Effector memory CD8-positive, alpha-beta T cell (primary cell): ENCODE data around the gene RBFOX1.

Experiments used
- ATAC-seq: fragments of 150-1000 bp; cut with Tn5 transposase; replicated peaks from 2 replicates; pipeline ENCODE4 v1.10.0; 2021; ENCODE audit warnings: mild to moderate bottlenecking, moderate library complexity
- DNase-seq, 3 experiments: peaks; one replicate each; pipeline ENCODE4 v3.0.0; 2021
- H3K27ac Mint-ChIP-seq, 2 donors: one replicate each; pipeline ENCODE4 v1.8.0; 2022; ENCODE audit warnings: mild to moderate bottlenecking in 2 of 2, mixed read lengths in 2 of 2, moderate library complexity in 2 of 2
- H3K27me3 Mint-ChIP-seq, 2 donors: one replicate each; pipeline ENCODE4 v1.8.0; 2022; ENCODE audit warnings: mixed read lengths in 2 of 2
- H3K36me3 Mint-ChIP-seq: one replicate; pipeline ENCODE4 v1.8.0; 2022; ENCODE audit warnings: mild to moderate bottlenecking, moderate library complexity, mixed read lengths; ENCODE audit not compliant: insufficient read depth
- H3K4me1 Mint-ChIP-seq, 2 donors: one replicate each; pipeline ENCODE4 v1.8.0; 2022; ENCODE audit warnings: low read depth in 2 of 2, mixed read lengths in 2 of 2
- H3K4me3 Mint-ChIP-seq, 2 donors: one replicate each; pipeline ENCODE4 v1.8.0; 2022; ENCODE audit warnings: mild to moderate bottlenecking in 2 of 2, mixed read lengths in 2 of 2, moderate library complexity in 2 of 2
- H3K9me3 Mint-ChIP-seq, 2 donors: one replicate each; pipeline ENCODE4 v1.8.0; 2022; ENCODE audit warnings: mixed read lengths in 2 of 2

The RBFOX1 gene

GRCh38 chr16:7653746-7654461 is 321.3 kb downstream of the RBFOX1 start:
- Mint-ChIP-seq H3K4me3 (no peak overlapping the region), H3K27ac (no peak overlapping the region), H3K27me3 (no peaks in the 10 kb centered on the region), H3K36me3 (no peaks in the 10 kb centered on the region), H3K4me1 (no peaks in the 10 kb centered on the region), H3K9me3 (peaks cover 16 to 31% of the 10 kb centered on the region in 2 donors)
- DNase-seq (no peak), ATAC-seq (no peak)

GRCh38 chr16:7675628-7676027 is 343.0 kb downstream of the RBFOX1 start:
- H3K9me3 Mint-ChIP-seq = peaks cover 0 to 2% of the 10 kb centered on the region in 2 donors

GRCh38 chr16:7680296-7680695 is 347.7 kb downstream of the RBFOX1 start:
- Mint-ChIP-seq H3K4me1 (no peaks in the 10 kb centered on the region), H3K36me3 (no peaks in the 10 kb centered on the region), H3K27ac (no peak overlapping the region), H3K9me3 (peaks cover 0 to 2% of the 10 kb centered on the region in 2 donors), H3K27me3 (no peaks in the 10 kb centered on the region), H3K4me3 (no peak overlapping the region)
- DNase-seq = no peak
- ATAC-seq = no peak

More at GRCh38 chr16:7675628-7676027, 343.0 kb downstream of the RBFOX1 start:
- DNase-seq (no peak), ATAC-seq (no peak)
- Mint-ChIP-seq H3K4me3 (no peak overlapping the region), H3K27me3 (no peaks in the 10 kb centered on the region), H3K27ac (no peak overlapping the region), H3K36me3 (no peaks in the 10 kb centered on the region), H3K4me1 (no peaks in the 10 kb centered on the region)

GRCh38 chr16:7688811-7689210 is 356.2 kb downstream of the RBFOX1 start:
- Mint-ChIP-seq H3K4me3 (no peak overlapping the region), H3K36me3 (no peaks in the 10 kb centered on the region), H3K27me3 (no peaks in the 10 kb centered on the region), H3K4me1 (no peaks in the 10 kb centered on the region), H3K27ac (no peak overlapping the region), H3K9me3 (peaks cover 11 to 16% of the 10 kb centered on the region in 2 donors)
- no peak for DNase-seq
- no peak for ATAC-seq

- no peak overlapping the region for H3K4me3 Mint-ChIP-seq
- DNase-seq (no peak), ATAC-seq (no peak)
- H3K27me3 Mint-ChIP-seq = no peaks in the 10 kb centered on the region
- no peaks in the 10 kb centered on the region for H3K36me3 Mint-ChIP-seq
- H3K4me1 Mint-ChIP-seq = no peaks in the 10 kb centered on the region
- peaks cover 11 to 16% of the 10 kb centered on the region in 2 donors for H3K9me3 Mint-ChIP-seq
- H3K27ac Mint-ChIP-seq = no peak overlapping the region
Measured at GRCh38 chr16:7689234-7689633, 356.6 kb downstream of the RBFOX1 start.

- H3K4me3 Mint-ChIP-seq = no peak overlapping the region
- H3K36me3 Mint-ChIP-seq = no peaks in the 10 kb centered on the region
- no peaks in the 10 kb centered on the region for H3K27me3 Mint-ChIP-seq
- peaks cover 17 to 18% of the 10 kb centered on the region in 2 donors for H3K9me3 Mint-ChIP-seq
- no peak overlapping the region for H3K27ac Mint-ChIP-seq
- ATAC-seq (no peak), DNase-seq (no peak)
- no peaks in the 10 kb centered on the region for H3K4me1 Mint-ChIP-seq
Measured at GRCh38 chr16:7691533-7691932, 358.9 kb downstream of the RBFOX1 start.

- Mint-ChIP-seq H3K27me3 (no peaks in the 10 kb centered on the region), H3K36me3 (no peaks in the 10 kb centered on the region), H3K4me1 (no peaks in the 10 kb centered on the region), H3K9me3 (peaks cover 2 to 18% of the 10 kb centered on the region in 2 donors), H3K4me3 (no peak overlapping the region), H3K27ac (no peak overlapping the region)
- DNase-seq (no peak), ATAC-seq (no peak)
Measured at GRCh38 chr16:7703672-7704071, 371.0 kb downstream of the RBFOX1 start.

GRCh38 chr16:7705885-7706284 is 373.2 kb downstream of the RBFOX1 start:
- no peak overlapping the region for H3K4me3 Mint-ChIP-seq
- H3K36me3 Mint-ChIP-seq = no peaks in the 10 kb centered on the region
- ATAC-seq (no peak), DNase-seq (no peak)
- H3K27ac Mint-ChIP-seq = no peak overlapping the region
- H3K4me1 Mint-ChIP-seq = no peaks in the 10 kb centered on the region
- peaks cover 7 to 18% of the 10 kb centered on the region in 2 donors for H3K9me3 Mint-ChIP-seq
- no peaks in the 10 kb centered on the region for H3K27me3 Mint-ChIP-seq

- no peak for ATAC-seq
- DNase-seq = no peak
- H3K9me3 Mint-ChIP-seq = peaks cover 9 to 17% of the 10 kb centered on the region in 2 donors
- no peaks in the 10 kb centered on the region for H3K27me3 Mint-ChIP-seq
- no peak overlapping the region for H3K27ac Mint-ChIP-seq
- H3K36me3 Mint-ChIP-seq = no peaks in the 10 kb centered on the region
- no peaks in the 10 kb centered on the region for H3K4me1 Mint-ChIP-seq
- no peak overlapping the region for H3K4me3 Mint-ChIP-seq
Measured at GRCh38 chr16:7709186-7709585, 376.5 kb downstream of the RBFOX1 start.

- Mint-ChIP-seq H3K4me3 (no peak overlapping the region), H3K27me3 (no peaks in the 10 kb centered on the region), H3K9me3 (peaks cover 9% of the 10 kb centered on the region in 2 donors), H3K27ac (no peak overlapping the region), H3K36me3 (no peaks in the 10 kb centered on the region), H3K4me1 (no peaks in the 10 kb centered on the region)
- ATAC-seq (no peak), DNase-seq (no peak)
Measured at GRCh38 chr16:7713244-7713643, 380.6 kb downstream of the RBFOX1 start.

- Mint-ChIP-seq H3K36me3 (no peaks in the 10 kb centered on the region), H3K27ac (no peak overlapping the region), H3K4me3 (no peak overlapping the region), H3K4me1 (no peaks in the 10 kb centered on the region), H3K27me3 (no peaks in the 10 kb centered on the region), H3K9me3 (peaks cover 0 to 5% of the 10 kb centered on the region in 2 donors)
- ATAC-seq = no peak
- no peak for DNase-seq
Measured at GRCh38 chr16:7714775-7715174, 382.1 kb downstream of the RBFOX1 start.

GRCh38 chr16:7716660-7717550 is 384.3 kb downstream of the RBFOX1 start:
- no peaks in the 10 kb centered on the region for H3K36me3 Mint-ChIP-seq
- H3K4me3 Mint-ChIP-seq = no peak overlapping the region
- H3K27ac Mint-ChIP-seq = no peak overlapping the region
- ATAC-seq (no peak), DNase-seq (no peak)
- no peaks in the 10 kb centered on the region for H3K4me1 Mint-ChIP-seq
- peaks cover 0 to 5% of the 10 kb centered on the region in 2 donors for H3K9me3 Mint-ChIP-seq
- H3K27me3 Mint-ChIP-seq = no peaks in the 10 kb centered on the region

GRCh38 chr16:7722761-7723160 is 390.1 kb downstream of the RBFOX1 start:
- DNase-seq (no peak), ATAC-seq (no peak)
- Mint-ChIP-seq H3K4me3 (no peak overlapping the region), H3K36me3 (no peaks in the 10 kb centered on the region), H3K9me3 (peaks cover 0 to 2% of the 10 kb centered on the region in 2 donors), H3K27ac (no peak overlapping the region), H3K4me1 (no peaks in the 10 kb centered on the region), H3K27me3 (no peaks in the 10 kb centered on the region)

- Mint-ChIP-seq H3K36me3 (no peaks in the 10 kb centered on the region), H3K9me3 (peaks cover 6 to 20% of the 10 kb centered on the region in 2 donors), H3K27me3 (no peaks in the 10 kb centered on the region), H3K4me3 (no peak overlapping the region), H3K27ac (no peak overlapping the region), H3K4me1 (no peaks in the 10 kb centered on the region)
- DNase-seq = no peak
- no peak for ATAC-seq
Measured at GRCh38 chr16:7731141-7731540, 398.5 kb downstream of the RBFOX1 start.
